Neuron (in vitro differentiated cells): Measurements from ENCODE around the gene ITGA11.

Experiments
- H2AFZ ChIP-seq: one replicate; pipeline ENCODE4 v1.6.1; 2013; ENCODE audit warnings: low read depth, mild to moderate bottlenecking, inconsistent platforms, low read length, moderate library complexity
- H3K27me3 ChIP-seq: one replicate; pipeline ENCODE4 v1.6.1; 2013; ENCODE audit warnings: low read length; ENCODE audit not compliant: insufficient read depth
- H3K36me3 ChIP-seq: one replicate; pipeline ENCODE4 v1.6.1; 2013; ENCODE audit warnings: low read length; ENCODE audit not compliant: insufficient read depth
- H3K4me1 ChIP-seq: one replicate; pipeline ENCODE4 v1.6.1; 2013; ENCODE audit warnings: low read length; ENCODE audit not compliant: insufficient read depth
- H3K4me3 ChIP-seq: 2 replicates; pipeline ENCODE4 v1.5.1; 2013; ENCODE audit warnings: mild to moderate bottlenecking, low read length, moderate library complexity
- H3K9me3 ChIP-seq: one replicate; pipeline ENCODE4 v1.6.1; 2013; ENCODE audit warnings: low read length

Gene ITGA11

DNA sequence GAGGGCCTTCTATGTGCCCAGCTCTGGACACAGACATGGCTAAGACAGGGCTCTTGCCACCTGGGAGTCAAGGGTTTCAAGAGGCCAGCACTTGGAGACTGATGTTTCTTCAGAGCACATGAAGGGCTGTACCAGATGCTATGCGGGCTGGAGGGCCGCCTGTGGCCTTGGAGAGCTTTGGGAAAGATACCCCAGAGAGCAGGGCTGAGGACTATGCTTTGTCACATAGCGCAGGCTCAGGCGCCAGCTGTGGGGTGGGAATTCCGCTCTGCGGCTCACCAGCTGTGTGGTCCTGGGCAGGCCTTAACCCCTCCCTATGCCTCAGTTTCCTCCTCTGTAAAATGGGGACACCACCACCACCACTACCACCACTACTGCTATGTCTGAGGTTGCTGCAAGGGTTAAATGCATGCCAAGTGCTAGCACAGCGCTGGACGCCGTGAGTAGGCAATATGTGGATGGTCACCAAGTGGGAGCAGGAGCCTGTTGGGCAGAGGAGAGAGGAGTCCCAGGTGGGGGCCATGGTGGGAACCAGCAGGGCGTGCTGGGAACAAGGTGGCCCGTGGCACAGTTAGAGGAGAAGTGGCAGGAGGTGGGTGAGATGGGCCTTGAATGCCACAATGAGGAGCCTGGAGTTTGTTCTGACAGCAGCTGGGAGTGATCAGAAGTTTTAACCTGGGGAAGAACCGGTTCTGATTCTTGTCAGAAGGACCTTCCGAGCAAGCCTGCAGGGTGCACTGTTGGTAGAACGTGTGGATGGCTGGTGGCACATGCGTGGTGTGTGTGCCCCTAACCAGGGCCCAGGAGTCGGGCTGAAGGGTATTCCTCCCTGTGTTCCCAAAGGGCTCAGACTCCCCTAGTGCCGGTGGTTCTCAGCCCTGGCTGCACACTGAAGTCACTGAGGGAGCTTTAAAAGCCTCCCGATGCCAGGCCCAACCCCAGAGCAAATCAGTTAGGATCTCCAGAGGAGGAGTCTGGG is 112.7 kb downstream of the ITGA11 start:
- Histone ChIP-seq H3K36me3 (no peaks in the 10 kb centered on the region), H3K4me1 (peaks cover 6% of the 10 kb centered on the region), H2AFZ (no peak overlapping the region), H3K4me3 (no peak overlapping the region), H3K9me3 (no peaks in the 10 kb centered on the region), H3K27me3 (peaks cover 26% of the 10 kb centered on the region)

DNA sequence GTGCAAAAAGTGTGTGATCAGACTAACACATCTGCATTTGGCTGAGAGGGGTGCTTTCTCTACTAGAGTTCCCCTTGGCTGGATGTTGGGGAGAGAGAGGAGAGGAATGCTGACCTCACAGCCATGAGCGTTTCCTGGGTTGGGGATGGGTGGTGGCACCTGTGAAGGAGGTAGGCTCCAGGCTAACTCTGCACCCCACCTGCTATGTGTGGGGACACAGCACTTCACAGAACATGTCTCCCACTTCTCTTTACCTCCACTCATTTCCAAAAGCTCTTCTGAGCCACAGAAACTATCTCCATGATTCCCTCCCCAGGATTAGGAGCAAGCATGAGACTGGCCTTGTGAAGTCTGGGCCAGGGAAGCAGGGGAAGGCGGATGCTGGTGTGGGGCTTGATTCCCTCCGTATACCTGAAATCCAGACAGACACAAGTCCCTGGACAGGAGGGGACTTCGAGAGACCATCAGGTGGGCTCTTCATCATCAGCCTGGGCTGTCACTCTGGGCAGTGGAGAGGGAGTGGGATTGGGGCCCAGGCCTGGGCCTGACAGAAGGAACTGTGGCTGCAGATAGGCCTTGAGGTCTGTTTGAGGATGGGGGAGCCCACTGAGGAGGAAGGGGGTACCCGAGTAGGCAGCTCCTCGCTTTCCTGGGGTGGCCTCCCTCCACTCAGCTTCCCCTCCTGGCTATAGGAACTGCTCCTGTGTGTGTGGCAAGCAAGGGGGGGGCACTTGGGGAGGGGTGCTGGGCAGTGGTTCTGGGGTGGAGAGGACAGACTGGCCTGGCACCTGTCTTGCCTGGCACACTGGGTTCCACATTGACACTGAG is 113.7 kb downstream of the ITGA11 start:
- Histone ChIP-seq H3K9me3 (no peaks in the 10 kb centered on the region), H3K27me3 (peaks cover 21% of the 10 kb centered on the region), H3K36me3 (no peaks in the 10 kb centered on the region), H2AFZ (no peak overlapping the region), H3K4me1 (peaks cover 6% of the 10 kb centered on the region), H3K4me3 (no peak overlapping the region)

DNA sequence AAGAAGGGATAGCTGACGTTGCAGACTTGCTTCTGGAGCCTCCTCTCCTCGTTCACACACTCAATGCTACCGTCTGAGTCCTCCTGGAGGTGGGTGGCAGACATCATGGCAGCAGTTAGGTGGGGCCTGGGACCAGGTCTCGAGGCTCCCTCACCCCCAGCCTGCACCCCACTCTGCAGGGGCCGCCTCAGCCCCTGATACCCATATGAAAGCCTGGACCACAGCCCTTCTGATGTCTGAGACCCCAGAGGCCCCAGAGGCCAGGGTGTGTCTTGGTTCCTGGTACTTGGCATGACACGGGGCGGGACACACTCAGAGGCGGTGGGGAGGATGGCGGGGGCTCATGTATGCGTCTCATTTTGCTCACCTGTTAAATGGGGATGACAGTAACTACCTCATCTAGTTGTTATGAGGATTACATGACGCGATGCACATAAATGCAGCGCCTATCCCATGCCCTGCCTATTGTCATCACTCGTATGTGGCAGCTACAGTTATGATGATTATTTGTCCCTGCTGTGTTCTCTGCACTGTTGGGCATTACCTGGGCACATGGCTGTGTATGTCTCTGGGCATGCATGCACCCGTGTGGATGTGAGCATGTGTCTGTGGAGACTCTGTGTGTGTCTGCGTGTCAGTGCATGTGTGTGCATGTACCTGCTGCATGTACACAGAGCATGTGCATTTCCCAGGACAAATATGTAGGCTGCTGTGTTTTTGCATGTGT is 114.5 kb downstream of the ITGA11 start:
- H3K9me3 ChIP-seq: no peaks in the 10 kb centered on the region
- H3K4me3 ChIP-seq: no peak overlapping the region
- H2AFZ ChIP-seq: no peak overlapping the region
- H3K4me1 ChIP-seq: peaks cover 6% of the 10 kb centered on the region
- no peaks in the 10 kb centered on the region for H3K36me3 ChIP-seq
- H3K27me3 ChIP-seq: peaks cover 25% of the 10 kb centered on the region

DNA sequence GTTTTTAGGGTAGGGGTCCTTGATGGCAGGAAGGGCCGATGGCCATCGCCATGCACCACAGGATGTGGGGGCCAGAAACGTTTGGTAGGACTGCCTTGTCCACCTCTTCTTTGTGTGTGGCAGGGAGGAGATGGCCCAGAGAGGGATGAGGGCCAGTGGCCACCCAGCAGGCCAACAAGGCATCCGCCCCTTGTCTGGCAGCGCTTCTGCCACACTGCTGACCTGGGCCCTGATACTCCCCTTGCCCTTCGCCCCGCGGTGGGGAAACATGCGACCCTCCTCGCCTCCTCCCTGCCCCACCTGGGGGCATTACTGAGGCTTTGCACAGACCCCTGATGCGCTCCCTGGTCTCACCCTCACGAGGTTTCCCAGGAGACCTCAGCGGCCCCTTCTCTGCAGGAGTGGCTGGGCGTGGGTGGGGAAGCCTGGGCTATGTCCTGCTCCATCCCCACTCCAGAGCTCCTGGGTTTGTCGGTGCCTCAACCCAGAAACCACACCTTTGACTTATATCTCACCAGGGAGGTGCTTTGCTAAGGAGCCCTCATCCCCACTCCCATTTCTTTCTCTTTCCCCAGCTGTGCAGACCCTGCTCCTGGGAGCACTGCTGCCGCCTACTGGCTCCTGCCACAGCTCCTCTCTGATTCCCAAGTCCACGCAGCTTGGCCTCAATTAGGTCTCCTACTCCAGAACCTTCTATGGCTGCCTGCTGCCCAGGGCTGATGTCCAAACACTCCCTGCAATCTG is 115.7 kb downstream of the ITGA11 start:
- Histone ChIP-seq H3K9me3 (no peaks in the 10 kb centered on the region), H3K4me1 (peaks cover 6% of the 10 kb centered on the region), H3K36me3 (no peaks in the 10 kb centered on the region), H3K4me3 (no peak overlapping the region), H2AFZ (no peak overlapping the region), H3K27me3 (peaks cover 16% of the 10 kb centered on the region)

DNA sequence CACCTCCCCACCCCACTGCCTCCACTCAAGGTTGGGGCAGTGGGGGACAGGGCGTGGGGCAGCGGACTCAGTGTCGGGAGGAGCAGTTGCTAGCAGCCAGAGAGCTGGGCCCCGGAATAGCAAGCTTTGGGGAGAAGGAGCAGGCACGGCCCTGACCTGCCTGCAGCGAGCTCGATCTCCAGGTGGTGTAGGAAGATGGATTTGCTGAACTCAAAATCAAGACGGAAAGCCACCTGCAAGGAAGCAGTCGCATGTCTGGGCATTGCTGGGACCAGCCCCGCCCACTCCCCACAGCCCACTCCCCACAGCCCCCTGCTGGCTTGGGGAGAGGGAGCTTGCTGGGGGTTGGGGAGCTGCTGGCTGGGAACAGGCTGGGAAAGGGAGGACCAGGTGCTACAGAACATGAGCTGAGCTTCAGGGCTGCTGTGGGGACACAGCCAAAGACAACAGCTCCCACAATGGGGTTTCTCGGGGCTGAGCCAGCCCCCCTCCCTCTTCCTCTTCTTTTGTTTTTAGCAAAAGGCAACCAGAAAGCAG is 116.4 kb downstream of the ITGA11 start:
- Histone ChIP-seq H3K27me3 (peaks cover 18% of the 10 kb centered on the region), H3K4me3 (no peak overlapping the region), H3K9me3 (no peaks in the 10 kb centered on the region), H3K4me1 (peaks cover 6% of the 10 kb centered on the region), H3K36me3 (no peaks in the 10 kb centered on the region), H2AFZ (no peak overlapping the region)

DNA sequence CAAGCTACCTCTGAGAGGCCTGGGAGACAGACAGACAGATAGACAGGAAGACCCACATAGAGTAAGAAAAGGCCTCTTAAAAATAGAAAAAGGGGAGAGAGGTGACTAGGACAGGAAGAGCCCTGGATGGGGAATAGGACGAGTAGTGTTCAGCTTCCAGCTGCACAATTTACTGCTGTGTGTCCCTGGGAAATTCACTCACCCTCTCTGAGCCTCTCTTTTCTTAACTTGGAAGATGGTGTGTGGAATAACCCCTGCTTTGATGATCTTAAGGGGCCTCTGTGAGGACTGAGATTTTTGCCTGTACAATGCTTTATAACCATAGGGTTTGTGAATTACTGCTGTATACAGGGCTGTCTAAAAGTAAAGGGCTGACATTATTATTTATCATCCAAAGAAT is 116.9 kb downstream of the ITGA11 start:
- Histone ChIP-seq H3K4me1 (peaks cover 6% of the 10 kb centered on the region), H3K27me3 (peaks cover 18% of the 10 kb centered on the region), H3K4me3 (no peak overlapping the region), H3K9me3 (no peaks in the 10 kb centered on the region), H2AFZ (no peak overlapping the region), H3K36me3 (no peaks in the 10 kb centered on the region)

DNA sequence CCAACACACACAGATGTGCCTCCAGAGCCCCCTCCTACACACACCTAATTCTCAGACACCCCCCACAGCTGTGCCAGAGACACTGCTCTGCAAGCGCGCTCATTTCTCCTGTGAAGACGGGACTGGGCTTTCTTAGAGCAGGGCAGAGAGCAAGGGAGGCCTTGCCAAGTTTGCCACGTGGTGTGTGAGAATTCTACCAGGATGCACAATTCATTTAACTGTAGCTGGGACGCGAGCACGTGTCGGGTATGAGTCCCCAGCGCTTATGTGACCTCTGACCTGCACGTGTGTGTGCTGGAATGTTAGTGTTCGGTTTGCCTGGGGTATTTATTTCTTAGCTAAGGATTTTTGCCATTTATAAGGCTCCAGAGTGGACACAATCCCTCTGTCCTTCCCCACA is 117.4 kb downstream of the ITGA11 start:
- Histone ChIP-seq H3K9me3 (no peaks in the 10 kb centered on the region), H3K4me3 (no peak overlapping the region), H3K27me3 (peaks cover 18% of the 10 kb centered on the region), H3K4me1 (peaks cover 6% of the 10 kb centered on the region), H3K36me3 (no peaks in the 10 kb centered on the region), H2AFZ (no peak overlapping the region)

DNA sequence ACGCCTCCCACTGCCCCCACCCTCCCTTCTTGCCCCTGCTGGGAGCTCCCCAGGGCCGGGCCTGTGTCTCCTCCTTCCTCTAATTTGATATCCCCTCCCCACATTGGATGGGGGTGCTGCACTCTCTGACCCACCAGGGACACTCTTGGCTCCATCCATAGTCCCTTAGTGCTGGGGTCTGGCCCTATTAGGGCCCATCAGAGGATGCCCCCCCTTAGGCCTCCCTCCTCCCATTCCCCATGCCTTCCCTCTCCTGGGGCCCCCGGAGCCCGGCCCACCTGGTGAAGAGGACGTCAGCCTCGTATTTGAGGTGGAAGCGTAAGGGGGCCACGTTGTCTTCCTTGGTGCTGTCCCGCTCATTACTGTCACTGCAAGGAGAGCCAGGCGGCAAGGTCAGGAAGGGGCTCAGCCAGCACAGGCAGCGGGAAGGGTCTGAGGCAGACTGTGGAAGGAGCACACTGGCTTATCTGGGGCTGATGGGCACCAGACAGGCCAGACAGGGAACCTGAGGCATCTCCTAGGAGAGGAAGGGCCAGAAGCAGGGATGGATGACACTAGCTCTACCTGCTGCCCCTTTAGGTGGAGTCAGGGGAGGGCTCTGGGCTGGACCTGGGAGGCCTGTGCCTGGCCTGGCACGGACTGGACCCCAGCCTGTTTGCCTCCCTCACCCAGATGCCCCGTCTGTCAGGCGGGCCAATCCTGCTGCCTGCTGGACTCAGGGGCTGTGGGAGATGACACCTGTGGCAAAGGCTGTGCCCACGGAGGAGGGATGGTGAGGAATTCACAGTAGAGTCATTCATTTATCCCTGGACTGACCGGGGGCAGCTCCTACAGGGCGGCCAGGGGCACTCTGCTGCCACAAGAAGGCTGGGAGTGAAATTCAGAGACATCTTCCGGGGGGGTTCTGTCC is 118.2 kb downstream of the ITGA11 start:
- no peaks in the 10 kb centered on the region for H3K9me3 ChIP-seq
- peaks cover 18% of the 10 kb centered on the region for H3K27me3 ChIP-seq
- H3K4me3 ChIP-seq: no peak overlapping the region
- H3K4me1 ChIP-seq: peaks cover 6% of the 10 kb centered on the region
- H3K36me3 ChIP-seq: no peaks in the 10 kb centered on the region
- no peak overlapping the region for H2AFZ ChIP-seq

DNA sequence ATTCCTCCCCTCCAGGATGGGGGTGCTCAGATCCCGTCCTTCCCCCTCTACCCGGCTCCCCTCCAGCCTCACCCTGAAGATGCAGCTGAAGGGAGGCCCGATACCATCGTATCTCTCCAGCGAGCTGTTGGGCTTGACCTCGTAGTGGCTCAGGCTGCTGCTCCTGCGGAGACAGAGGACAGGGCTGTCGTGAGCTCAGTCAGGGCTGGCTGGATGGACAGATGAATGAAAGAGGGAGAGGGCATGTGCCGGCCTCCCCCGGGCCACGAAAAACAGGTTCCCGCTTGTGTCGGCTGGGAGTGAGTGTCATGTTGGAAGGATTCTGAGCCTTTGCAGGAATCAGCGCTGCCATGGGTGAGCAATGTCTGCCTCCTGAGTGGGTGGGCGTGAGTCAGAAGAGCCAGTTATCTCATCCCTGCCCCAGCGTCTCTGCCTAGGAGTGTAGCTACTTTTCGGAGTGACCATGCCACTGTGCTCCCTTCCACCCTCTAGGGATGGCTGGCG is 119.2 kb downstream of the ITGA11 start:
- Histone ChIP-seq H3K4me3 (no peak overlapping the region), H3K9me3 (no peaks in the 10 kb centered on the region), H3K27me3 (peaks cover 12% of the 10 kb centered on the region), H2AFZ (no peak overlapping the region), H3K36me3 (no peaks in the 10 kb centered on the region), H3K4me1 (peaks cover 6% of the 10 kb centered on the region)

DNA sequence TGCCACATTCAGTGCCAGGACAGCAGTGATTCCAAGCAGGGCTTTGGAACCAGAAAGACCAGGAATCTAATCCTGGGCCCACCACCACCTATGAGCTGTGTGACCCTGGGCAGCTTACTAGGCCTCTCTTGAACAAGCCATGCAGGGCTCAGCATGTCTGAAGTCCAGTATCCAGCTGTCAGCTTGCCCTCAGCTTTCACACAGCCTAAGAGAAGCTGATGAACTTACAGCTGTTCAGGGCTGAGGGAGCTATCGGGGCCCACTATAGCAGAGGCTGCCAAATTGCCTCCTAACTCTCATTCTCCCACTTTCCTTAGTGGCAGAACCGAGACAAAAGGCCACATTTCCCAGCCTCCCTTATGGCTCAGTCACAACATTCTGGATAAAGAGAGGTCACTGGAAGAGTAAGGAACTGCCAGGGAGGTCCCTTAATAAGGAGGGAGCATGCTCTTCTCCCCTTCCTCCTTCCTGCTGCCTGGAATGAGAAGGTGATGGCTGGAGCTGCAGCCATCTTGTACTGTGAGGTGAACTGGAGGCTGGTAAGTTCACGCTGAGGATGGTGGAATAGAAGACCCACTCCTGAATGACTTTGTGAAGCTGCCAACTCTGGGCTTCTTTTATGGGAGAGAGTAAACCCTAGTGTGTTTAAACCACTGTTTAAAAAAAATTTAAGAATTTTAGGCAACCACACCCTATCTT is 120.0 kb downstream of the ITGA11 start:
- H2AFZ ChIP-seq: no peak overlapping the region
- peaks cover 6% of the 10 kb centered on the region for H3K4me1 ChIP-seq
- H3K36me3 ChIP-seq: no peaks in the 10 kb centered on the region
- no peak overlapping the region for H3K4me3 ChIP-seq
- H3K9me3 ChIP-seq: no peaks in the 10 kb centered on the region
- peaks cover 9% of the 10 kb centered on the region for H3K27me3 ChIP-seq

DNA sequence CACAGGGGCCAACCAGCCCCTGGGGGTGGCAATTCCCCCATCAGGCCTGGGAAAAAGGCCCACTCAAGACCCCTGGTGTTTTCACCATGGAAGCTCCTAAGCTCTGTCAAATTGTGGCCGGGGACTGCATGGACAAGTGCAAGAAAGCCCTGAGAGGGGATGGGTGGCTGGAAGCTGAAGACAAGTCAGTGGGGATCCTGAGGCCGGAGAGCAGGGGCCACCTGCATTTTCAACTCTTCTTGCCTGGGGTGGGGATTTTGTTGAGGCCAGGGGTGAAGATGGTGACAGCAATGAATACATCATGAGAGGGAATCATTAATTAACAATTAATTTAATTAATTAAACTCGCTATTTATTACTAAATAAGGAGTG is 120.5 kb downstream of the ITGA11 start:
- peaks cover 8% of the 10 kb centered on the region for H3K4me1 ChIP-seq
- no peaks in the 10 kb centered on the region for H3K9me3 ChIP-seq

More for the DNA sequence above, 120.5 kb downstream of the ITGA11 start:
- H3K27me3 ChIP-seq: peaks cover 9% of the 10 kb centered on the region
- H2AFZ ChIP-seq: no peak overlapping the region
- H3K36me3 ChIP-seq: no peaks in the 10 kb centered on the region
- H3K4me3 ChIP-seq: no peak overlapping the region
